ENCODE measurements around the gene SPATS2L.
A peak's percentile ranks its signal among the peaks of the same experiment; 100 is the strongest.

SPATS2L gene

GRCh38 chr2:200376513-200377354 is 70.2 kb downstream of the SPATS2L start (continued):
- TF ChIP-seq ZNF529 (tag by site-specific recombination; IDR thresholded peaks at IDR 0.05; ENCODE audit: insufficient replicate concordance) (no peak), ZNF394 (tag by site-specific recombination; IDR thresholded peaks at IDR 0.05; ENCODE audit: borderline replicate concordance) (peak; percentile 18; the same call in 1 of the 2 replicates), ZEB2 (tag by site-specific recombination; IDR thresholded peaks at IDR 0.05) (0 out of 2 replicates have a peak, but pooled peaks have one; percentile 46), BCL11A (tag by site-specific recombination; IDR thresholded peaks at IDR 0.05; ENCODE audit: low read depth) (peak; percentile 39; the same call in 1 of the 2 replicates), IKZF3 (tag by site-specific recombination; IDR thresholded peaks at IDR 0.05) (peak; percentile 22; the same call in 1 of the 2 replicates), ZFHX2 (tag by site-specific recombination; conservative IDR thresholded peaks at IDR 0.05) (no peak), ZNF391 (tag by site-specific recombination; IDR thresholded peaks at IDR 0.05; ENCODE audit: borderline replicate concordance, low read depth) (no peak), ZBTB44 (tag by site-specific recombination; IDR thresholded peaks at IDR 0.05) (0 out of 2 replicates have a peak, but pooled peaks have one; percentile 25), SP3 (tag by site-specific recombination; IDR thresholded peaks at IDR 0.05) (no peak), ZBTB6 (tag by site-specific recombination; IDR thresholded peaks at IDR 0.05) (no peak), ZNF600 (tag by site-specific recombination; IDR thresholded peaks at IDR 0.05) (0 out of 2 replicates have a peak, but pooled peaks have one; percentile 17), ZSCAN30 (tag by site-specific recombination; IDR thresholded peaks at IDR 0.05) (no peak), ZNF791 (tag by site-specific recombination; IDR thresholded peaks at IDR 0.05) (no peak), ZNF416 (tag by site-specific recombination; IDR thresholded peaks at IDR 0.05) (no peak), ZNF433 (tag by site-specific recombination; IDR thresholded peaks at IDR 0.05; ENCODE audit: low read depth) (no peak), ZNF341 (tag by site-specific recombination; IDR thresholded peaks at IDR 0.05; ENCODE audit: low read depth) (no peak), ZNF366 (tag by site-specific recombination; conservative IDR thresholded peaks at IDR 0.05) (peak; percentile 60; the same call in 1 of the 2 replicates), GLIS1 (tag by site-specific recombination; IDR thresholded peaks at IDR 0.05) (no peak), ZFP69B (tag by site-specific recombination; IDR thresholded peaks at IDR 0.05) (no peak), OSR2 (tag by site-specific recombination; IDR thresholded peaks at IDR 0.05) (peak; percentile 42; the same call in 1 of the 2 replicates), AEBP2 (tag by site-specific recombination; IDR thresholded peaks at IDR 0.05; ENCODE audit: borderline replicate concordance) (no peak), ZXDB (tag by site-specific recombination; IDR thresholded peaks at IDR 0.05) (peak; percentile 47; the same call in 1 of the 2 replicates), HOXC10 (CRISPR knock-in tag; IDR thresholded peaks at IDR 0.05) (no peak), SETDB1 (IDR thresholded peaks at IDR 0.05; ENCODE audit: insufficient read length, low read length) (no peak), ZNF843 (tag by site-specific recombination; IDR thresholded peaks at IDR 0.05) (peak; percentile 80), ZNF704 (tag by site-specific recombination; IDR thresholded peaks at IDR 0.05) (no peak), ZNF223 (tag by site-specific recombination; IDR thresholded peaks at IDR 0.05) (no peak), ZNF121 (tag by site-specific recombination; IDR thresholded peaks at IDR 0.05) (no peak), ZNF645 (tag by site-specific recombination; IDR thresholded peaks at IDR 0.05) (no peak), ZNF514 (tag by site-specific recombination; IDR thresholded peaks at IDR 0.05) (no peak), ZNF513 (tag by site-specific recombination; IDR thresholded peaks at IDR 0.05) (no peak), ZNF2 (tag by site-specific recombination; IDR thresholded peaks at IDR 0.05) (no peak), ZNF501 (tag by site-specific recombination; IDR thresholded peaks at IDR 0.05) (no peak)

Data from HEK293 (cell line).